Measurements from ENCODE around the gene STEAP1B.

DNA sequence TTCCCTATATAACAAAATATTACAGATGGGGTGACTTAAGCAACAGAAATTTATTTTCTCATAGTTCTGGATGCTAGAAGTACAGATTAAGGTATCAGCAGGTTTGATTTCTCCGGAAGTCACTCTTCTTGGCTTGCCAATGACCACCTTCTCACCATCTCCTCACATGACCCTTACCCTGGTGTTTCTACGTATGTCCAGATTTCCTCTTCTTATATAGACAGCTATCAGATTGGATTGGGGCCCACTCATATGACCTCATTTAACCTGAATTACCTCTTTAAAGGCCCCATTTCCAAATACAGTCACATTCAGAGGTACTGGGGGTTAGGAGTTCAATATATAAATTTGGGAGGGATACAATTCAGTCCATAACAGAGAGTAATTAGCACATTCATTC is 126.1 kb downstream of the STEAP1B start:
- TF ChIP-seq POLR2A (IDR thresholded peaks at IDR 0.05; ENCODE audit: low read depth) = no peak
- TF ChIP-seq, protein P1, sequence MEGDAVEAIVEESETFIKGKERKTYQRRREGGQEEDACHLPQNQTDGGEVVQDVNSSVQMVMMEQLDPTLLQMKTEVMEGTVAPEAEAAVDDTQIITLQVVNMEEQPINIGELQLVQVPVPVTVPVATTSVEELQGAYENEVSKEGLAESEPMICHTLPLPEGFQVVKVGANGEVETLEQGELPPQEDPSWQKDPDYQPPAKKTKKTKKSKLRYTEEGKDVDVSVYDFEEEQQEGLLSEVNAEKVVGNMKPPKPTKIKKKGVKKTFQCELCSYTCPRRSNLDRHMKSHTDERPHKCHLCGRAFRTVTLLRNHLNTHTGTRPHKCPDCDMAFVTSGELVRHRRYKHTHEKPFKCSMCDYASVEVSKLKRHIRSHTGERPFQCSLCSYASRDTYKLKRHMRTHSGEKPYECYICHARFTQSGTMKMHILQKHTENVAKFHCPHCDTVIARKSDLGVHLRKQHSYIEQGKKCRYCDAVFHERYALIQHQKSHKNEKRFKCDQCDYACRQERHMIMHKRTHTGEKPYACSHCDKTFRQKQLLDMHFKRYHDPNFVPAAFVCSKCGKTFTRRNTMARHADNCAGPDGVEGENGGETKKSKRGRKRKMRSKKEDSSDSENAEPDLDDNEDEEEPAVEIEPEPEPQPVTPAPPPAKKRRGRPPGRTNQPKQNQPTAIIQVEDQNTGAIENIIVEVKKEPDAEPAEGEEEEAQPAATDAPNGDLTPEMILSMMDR (IDR thresholded peaks at IDR 0.05) = no peak
- TF ChIP-seq EP300 (IDR thresholded peaks at IDR 0.05) = no peak
- TF ChIP-seq POLR2AphosphoS5 (IDR thresholded peaks at IDR 0.05) = no peak

All from esophagus muscularis mucosa (tissue), 4 donors.